SK-N-MC (cell line): Measurements from ENCODE around the gene MAGEB2.

Experiments
- EZH2 ChIP-seq: fragments of 200-600 bp; sonication (generic); IDR thresholded peaks from one replicate; pipeline ENCODE4 v1.6.1; 2017; ENCODE audit warnings: antibody characterized with exemption
- POLR2AphosphoS5 ChIP-seq: IDR thresholded peaks from 2 replicates; pipeline ENCODE4 v1.6.1; 2012; ENCODE audit warnings: mild to moderate bottlenecking, low read depth, low read length, borderline replicate concordance

GRCh38 chrX:30228526-30228925, 13.2 kb downstream of the MAGEB2 start:
- TF ChIP-seq POLR2AphosphoS5 (no peak), EZH2 (no peak)
